HUES64 (cell line): ENCODE results near the gene IRF3.

ENCODE experiments used
- H3K27ac ChIP-seq: 2 replicates; pipeline ENCODE4 v1.7.0; 2013; ENCODE audit warnings: low read depth, low read length, inconsistent platforms
- H3K27me3 ChIP-seq: 2 replicates; pipeline ENCODE4 v1.6.1; 2013; ENCODE audit warnings: mild to moderate bottlenecking, low read length; ENCODE audit not compliant: insufficient read depth
- H3K36me3 ChIP-seq: 2 replicates; pipeline ENCODE4 v1.6.1; 2013; ENCODE audit warnings: mild to moderate bottlenecking, low read length; ENCODE audit not compliant: insufficient read depth
- H3K4me1 ChIP-seq: 2 replicates; pipeline ENCODE4 v1.6.1; 2013; ENCODE audit warnings: mild to moderate bottlenecking, low read length, moderate library complexity; ENCODE audit not compliant: insufficient read depth
- H3K4me3 ChIP-seq: 2 replicates; pipeline ENCODE4 v1.5.1; 2013; ENCODE audit warnings: mild to moderate bottlenecking, low read length, moderate library complexity
- H3K9ac ChIP-seq: 2 replicates; pipeline ENCODE4 v1.6.1; 2013; ENCODE audit warnings: mild to moderate bottlenecking, low read depth, low read length
- H3K9me3 ChIP-seq: 2 replicates; pipeline ENCODE4 v1.6.1; 2013; ENCODE audit warnings: low read depth, low read length; ENCODE audit not compliant: insufficient read depth
- WGBS: fragments of 150-250, 120-280 bp; methylation state at CpG from one replicate; pipeline ENCODE4 v1.1.7; 2013; ENCODE audit warnings: missing lambda C conversion rate; 5-methylcytosine and 5-hydroxymethylcytosine counted together

The IRF3 gene

DNA sequence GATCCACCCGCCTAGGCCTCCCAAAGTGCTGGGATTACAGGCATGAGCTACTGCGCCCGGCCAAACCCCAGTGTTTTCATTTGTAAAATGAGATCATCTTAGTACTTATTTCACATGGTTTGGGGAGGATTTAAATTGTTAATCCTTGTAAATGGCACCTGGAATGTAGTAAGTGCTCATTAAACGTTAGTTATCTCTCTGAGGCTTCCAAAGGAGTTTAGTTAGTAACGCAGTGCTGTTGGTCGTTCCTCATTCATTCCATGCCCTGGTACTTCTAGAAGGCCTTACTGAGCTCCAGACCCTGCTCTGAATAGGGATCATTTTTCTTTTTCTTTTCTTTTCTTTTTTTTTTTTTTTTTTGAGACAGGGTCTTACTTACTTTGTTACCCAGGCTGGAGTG, 30.5 kb upstream of the IRF3 start:
- Histone ChIP-seq H3K27ac (no peak overlapping the region), H3K4me3 (no peak overlapping the region), H3K36me3 (peaks cover 19% of the 10 kb centered on the region), H3K27me3 (peaks cover 2% of the 10 kb centered on the region; the same call in 1 of the 2 replicates), H3K4me1 (no peaks in the 10 kb centered on the region), H3K9ac (no peak overlapping the region), H3K9me3 (no peaks in the 10 kb centered on the region)
- WGBS: 87% methylated on average over 6 of the region's 6 CpGs

DNA sequence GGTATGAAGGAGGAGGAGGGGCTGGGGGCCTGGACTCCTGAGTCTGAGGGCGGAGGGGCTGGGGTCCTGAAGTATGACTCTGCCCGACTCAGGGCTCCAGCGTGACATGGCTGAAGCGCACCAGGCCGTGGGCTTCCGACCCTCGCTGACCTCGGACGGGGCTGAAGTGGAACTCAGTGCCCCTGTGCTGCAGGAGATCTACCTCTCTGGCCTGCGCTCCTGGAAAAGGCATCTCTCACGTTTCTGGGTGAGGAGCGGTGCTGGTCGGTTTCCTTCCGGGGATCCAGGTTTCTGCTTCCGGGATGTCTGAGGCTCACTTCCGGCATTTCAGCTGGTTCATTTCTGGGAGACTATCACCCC, 26.5 kb upstream of the IRF3 start:
- peak overlapping the region; percentile 67 for H3K4me3 ChIP-seq
- peaks cover 6% of the 10 kb centered on the region for H3K4me1 ChIP-seq
- H3K9me3 ChIP-seq: no peaks in the 10 kb centered on the region
- no peaks in the 10 kb centered on the region for H3K27me3 ChIP-seq
- H3K36me3 ChIP-seq: peaks cover 28% of the 10 kb centered on the region
- WGBS: 82% methylated on average over 16 of the region's 16 CpGs
- H3K9ac ChIP-seq: no peak overlapping the region
- H3K27ac ChIP-seq: no peak overlapping the region

GRCh38 chr19:49691243-49692146, 25.8 kb upstream of the IRF3 start:
- Histone ChIP-seq H3K36me3 (peaks cover 28% of the 10 kb centered on the region), H3K9me3 (no peaks in the 10 kb centered on the region), H3K27me3 (no peaks in the 10 kb centered on the region), H3K4me1 (peaks cover 6% of the 10 kb centered on the region), H3K9ac (peak overlapping the region; percentile 73), H3K27ac (0 out of 2 replicates have a peak overlapping the region, but pooled peaks have one; percentile 3), H3K4me3 (peak overlapping the region; percentile 67)
- 11% methylated on average over 34 of the region's 39 CpGs for WGBS

DNA sequence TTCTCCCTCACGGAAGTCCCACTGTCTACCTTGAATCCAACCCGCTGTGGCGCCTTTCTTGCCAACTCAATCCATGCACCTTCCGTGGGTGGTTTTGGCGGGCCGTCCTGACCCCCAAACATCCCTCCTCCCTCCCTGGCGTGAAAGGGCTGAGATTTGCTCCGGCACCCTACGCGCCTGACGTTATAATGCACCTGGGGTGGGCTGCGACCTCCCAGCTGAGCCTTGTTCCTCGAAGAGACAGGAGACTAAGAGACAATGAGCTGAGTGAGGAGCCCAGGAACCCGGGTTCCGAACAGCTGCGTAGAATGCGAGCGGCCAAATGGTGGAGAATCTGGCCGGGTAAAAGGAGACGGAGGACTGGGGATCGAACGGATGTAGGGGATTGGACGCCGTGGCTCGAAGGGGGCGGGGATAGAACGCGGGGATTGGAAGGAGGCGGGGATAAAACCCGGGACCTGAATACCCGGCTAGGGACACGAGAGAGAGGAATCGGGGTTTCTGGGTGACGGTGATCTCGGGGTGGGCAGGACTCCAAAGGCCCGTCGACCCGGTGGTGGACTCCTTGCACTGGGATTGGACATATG, 25.1 kb upstream of the IRF3 start, which contains the start of gene CPT1C:
Gene CPT1C, plus strand, starts transcription at position 461 of the 587 bp plus-strand sequence. CDS start 1,137 bp downstream, outside the sequence.
- Histone ChIP-seq H3K4me1 (peaks cover 6% of the 10 kb centered on the region), H3K4me3 (peak within 1 kb of the TSS; percentile 67), H3K27ac (peak within 1 kb of the TSS; percentile 78), H3K9ac (peak within 1 kb of the TSS; percentile 73), H3K36me3 (peaks cover 32% of the 10 kb centered on the region), H3K27me3 (no peaks in the 10 kb centered on the region), H3K9me3 (no peaks in the 10 kb centered on the region)
- WGBS: 9% methylated on average over 38 of the region's 38 CpGs

DNA sequence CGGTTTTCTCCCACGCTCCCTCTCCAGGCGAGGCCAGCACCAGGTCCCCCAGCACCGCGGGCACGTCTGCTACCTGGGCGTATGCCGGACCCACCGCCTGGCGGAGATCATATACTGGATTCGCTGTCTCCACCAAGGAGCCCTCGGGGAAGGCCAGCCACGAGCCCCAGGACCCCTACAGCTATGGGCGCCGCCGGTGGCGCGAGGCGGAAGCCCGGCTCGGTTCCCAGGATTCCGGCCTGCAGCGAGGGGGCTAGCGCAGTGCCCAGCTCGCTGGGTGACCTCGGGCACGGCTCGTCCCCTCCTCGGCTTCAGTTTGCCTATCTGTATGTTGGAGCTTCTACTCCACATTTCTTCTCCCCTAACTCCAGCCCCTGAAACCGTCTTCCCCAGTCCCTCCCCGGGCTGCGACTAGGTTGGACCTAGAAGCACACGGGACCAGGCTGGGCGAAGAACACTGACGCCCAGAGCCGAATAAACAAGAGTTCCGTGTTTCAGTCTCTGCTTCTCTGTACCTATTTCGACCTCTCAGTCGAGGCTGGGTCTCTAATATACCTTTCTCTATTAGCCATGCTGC, 24.5 kb upstream of the IRF3 start:
- Histone ChIP-seq H3K4me1 (peaks cover 6% of the 10 kb centered on the region), H3K36me3 (peaks cover 38% of the 10 kb centered on the region), H3K4me3 (peak overlapping the region; percentile 67), H3K9ac (peak overlapping the region; percentile 73), H3K27ac (peak overlapping the region; percentile 78), H3K9me3 (no peaks in the 10 kb centered on the region), H3K27me3 (no peaks in the 10 kb centered on the region)
- WGBS: 84% methylated on average over 39 of the region's 39 CpGs

GRCh38 chr19:49689133-49690078, 23.7 kb upstream of the IRF3 start, which contains the start of gene ADM5:
TSS of gene ADM5 (plus strand) at chr19:49689594. CDS start at chr19:49689838, 244 bp downstream.
- Histone ChIP-seq H3K36me3 (peaks cover 45% of the 10 kb centered on the region), H3K27me3 (no peaks in the 10 kb centered on the region), H3K9me3 (no peaks in the 10 kb centered on the region), H3K4me1 (peaks cover 6% of the 10 kb centered on the region), H3K9ac (peak within 1 kb of the TSS; percentile 73), H3K27ac (peak within 1 kb of the TSS; percentile 78), H3K4me3 (peak within 1 kb of the TSS; percentile 67)
- 90% methylated on average over 54 of the region's 54 CpGs for WGBS

DNA sequence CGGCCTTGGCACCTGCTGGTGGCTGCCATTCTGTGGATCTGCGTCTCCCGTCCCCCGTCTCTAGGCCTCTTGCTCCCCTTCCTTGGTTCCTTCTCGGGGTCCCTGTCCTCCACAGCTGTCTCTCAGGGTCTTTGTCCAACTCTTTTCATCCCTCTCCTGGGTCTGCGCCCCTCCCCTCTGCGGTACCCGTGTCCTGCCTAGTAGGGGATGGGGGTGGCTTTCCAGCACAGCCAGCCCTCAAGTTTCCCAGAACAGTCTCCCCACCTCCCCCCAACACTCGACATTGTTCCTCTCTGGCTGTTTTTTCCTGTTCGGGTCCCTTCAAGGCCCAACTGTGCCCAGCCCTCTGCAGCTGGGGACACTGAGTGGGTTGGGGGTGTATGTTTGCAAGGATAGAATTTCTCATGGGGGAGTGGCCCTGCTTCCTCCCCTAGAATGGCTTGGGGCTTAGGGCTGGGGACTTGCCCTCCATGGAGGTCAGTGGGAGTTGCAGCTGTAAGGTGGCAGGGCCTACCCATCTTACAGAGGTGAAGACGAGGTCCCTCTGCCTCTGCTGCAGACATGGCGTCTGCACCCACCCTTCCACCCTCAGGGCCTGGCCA, 23.0 kb upstream of the IRF3 start:
- Histone ChIP-seq H3K9me3 (no peaks in the 10 kb centered on the region), H3K27me3 (no peaks in the 10 kb centered on the region), H3K36me3 (peaks cover 52% of the 10 kb centered on the region), H3K27ac (no peak overlapping the region), H3K4me3 (no peak overlapping the region), H3K4me1 (peaks cover 6% of the 10 kb centered on the region), H3K9ac (no peak overlapping the region)
- WGBS: 93% methylated on average over 12 of the region's 12 CpGs

- Histone ChIP-seq H3K27me3 (no peaks in the 10 kb centered on the region), H3K9me3 (no peaks in the 10 kb centered on the region), H3K4me1 (peaks cover 6% of the 10 kb centered on the region), H3K36me3 (peaks cover 54% of the 10 kb centered on the region), H3K9ac (no peak overlapping the region), H3K4me3 (no peak overlapping the region), H3K27ac (no peak overlapping the region)
- 88% methylated on average over 25 of the region's 26 CpGs for WGBS
Observed at GRCh38 chr19:49687566-49688316, 22.1 kb upstream of the IRF3 start.

DNA sequence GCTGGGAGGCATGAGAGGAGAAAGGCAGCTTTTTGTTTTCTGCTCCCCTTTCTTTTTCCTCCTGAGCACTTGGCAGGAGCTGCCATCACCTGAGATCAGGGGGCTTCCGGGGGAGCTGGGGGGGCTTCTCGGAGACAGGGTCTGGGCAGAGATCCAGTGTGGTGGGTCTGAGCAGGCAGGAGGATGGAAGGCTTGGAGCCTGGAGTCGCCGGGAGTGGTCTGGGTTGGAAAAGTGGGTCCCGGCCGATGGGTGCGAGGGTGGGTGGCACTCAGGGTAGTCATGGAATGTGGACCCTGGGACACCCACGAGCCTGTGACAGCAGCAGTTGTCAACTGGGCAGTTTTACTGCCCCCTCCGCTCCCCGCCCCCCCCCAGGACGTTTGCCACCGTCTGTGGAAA, 21.5 kb upstream of the IRF3 start:
- Histone ChIP-seq H3K4me1 (peaks cover 6% of the 10 kb centered on the region), H3K9me3 (no peaks in the 10 kb centered on the region), H3K27me3 (no peaks in the 10 kb centered on the region), H3K27ac (no peak overlapping the region), H3K36me3 (peaks cover 60% of the 10 kb centered on the region), H3K4me3 (no peak overlapping the region), H3K9ac (no peak overlapping the region)
- WGBS: 93% methylated on average over 12 of the region's 12 CpGs
